ENCODE results near the gene NHLRC2.

Gene NHLRC2

DNA sequence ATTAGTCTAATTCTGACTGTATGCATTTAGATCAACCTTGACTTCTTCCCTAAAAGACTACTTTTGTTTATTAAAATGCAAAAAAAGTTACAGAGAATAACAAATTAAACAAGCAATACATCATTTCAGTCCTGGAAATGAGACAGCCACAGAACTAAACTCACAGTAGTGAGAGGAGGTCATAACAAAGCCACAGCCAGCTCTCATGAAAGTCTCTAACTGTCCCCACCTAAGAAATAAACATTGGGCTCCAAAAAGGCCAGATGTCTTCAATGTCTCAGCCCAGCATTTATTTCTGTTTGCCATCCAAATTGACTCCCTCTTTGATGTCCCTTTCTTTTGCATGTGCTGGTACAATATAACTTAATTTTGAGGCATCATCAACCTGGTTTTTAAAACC is 74.4 kb downstream of the NHLRC2 start:
- no peak overlapping the region for H3K4me3 ChIP-seq (ENCODE audit: low read depth, low read length)
- no peak for DNase-seq (ENCODE audit: low read depth, low spot score)
- TF ChIP-seq CTCF (IDR thresholded peaks at IDR 0.05; ENCODE audit: low read depth, low read length): no peak
- in situ Hi-C loops (cut with HindIII; ENCODE audit: low sequenced_read_pairs): no loop called here

DNA sequence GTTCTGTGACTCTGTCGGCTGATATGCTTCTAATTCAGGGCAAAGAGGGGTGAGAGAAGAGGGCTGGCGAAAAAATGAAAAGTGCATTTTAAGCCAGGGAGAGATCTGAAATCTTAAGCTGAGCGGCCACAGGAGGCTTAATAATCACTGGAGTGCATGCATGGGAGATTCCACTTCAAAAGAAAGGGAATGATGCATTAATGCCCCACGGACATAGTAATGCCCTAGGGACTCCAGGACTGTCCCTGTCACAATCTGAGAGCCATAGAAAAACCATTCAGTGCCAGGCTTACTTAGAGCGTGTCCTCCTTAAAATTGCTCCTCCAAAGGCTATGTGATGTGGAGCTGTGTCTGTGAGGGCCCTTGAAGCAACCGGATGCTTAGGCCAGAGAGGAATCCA is 75.1 kb downstream of the NHLRC2 start:
- no peak overlapping the region for H3K4me3 ChIP-seq (ENCODE audit: low read depth, low read length)
- no peak for DNase-seq (ENCODE audit: low read depth, low spot score)
- in situ Hi-C loops (cut with HindIII; ENCODE audit: low sequenced_read_pairs): no loop called here
- TF ChIP-seq CTCF (IDR thresholded peaks at IDR 0.05; ENCODE audit: low read depth, low read length): no peak

DNA sequence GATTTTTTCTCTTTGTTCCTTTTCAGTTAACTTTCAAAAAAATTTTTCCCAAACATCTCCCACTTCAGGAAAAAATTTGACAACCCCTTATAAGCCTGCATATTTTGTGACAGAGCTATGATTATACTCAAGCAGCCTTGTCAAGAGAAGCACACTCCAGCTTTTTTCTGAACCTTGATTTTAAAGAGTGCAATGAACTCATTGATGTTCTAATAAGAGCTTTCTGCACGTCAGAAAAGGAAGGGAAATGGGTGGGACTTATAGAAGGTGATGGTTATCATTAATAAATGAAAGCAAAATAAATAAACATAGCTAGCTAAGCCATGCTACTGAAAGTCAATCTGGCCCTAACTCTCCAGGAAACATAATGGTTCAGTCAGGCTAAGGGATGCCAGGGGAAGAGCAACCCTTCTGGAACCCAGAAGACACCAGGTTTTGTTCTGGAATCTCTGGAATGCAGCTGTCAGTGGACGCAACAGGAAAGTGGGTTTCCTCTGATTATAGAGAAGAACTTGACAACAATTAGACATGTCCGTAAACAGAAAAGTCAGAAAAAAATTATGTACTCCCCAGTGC is 76.1 kb downstream of the NHLRC2 start:
- in situ Hi-C loops (cut with HindIII; ENCODE audit: low sequenced_read_pairs): no loop called here

DNA sequence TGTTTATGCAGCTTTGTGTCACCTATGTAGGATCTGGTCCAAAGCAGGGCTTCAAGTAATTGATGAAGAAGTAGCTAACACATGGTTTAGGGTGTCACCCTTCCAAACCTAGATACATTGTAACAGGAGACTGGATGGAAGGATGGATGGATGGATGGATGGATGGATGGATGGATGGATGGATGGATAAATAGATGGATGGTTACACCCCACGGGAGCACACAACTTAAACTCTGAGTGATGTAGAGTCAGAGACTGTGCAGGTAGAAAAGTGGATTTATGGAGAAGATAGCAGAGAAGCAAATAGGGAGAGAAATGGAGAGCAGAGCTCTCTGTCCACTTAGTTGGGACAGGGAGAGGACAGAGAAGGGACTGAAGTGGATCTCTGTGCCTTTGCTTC is 78.4 kb downstream of the NHLRC2 start:
- DNase-seq (ENCODE audit: low read depth, low spot score): no peak
- H3K4me3 ChIP-seq (ENCODE audit: low read depth, low read length): no peak overlapping the region
- TF ChIP-seq CTCF (IDR thresholded peaks at IDR 0.05; ENCODE audit: low read depth, low read length): no peak
- in situ Hi-C loops (cut with HindIII; ENCODE audit: low sequenced_read_pairs): no loop called here

More for the DNA sequence above, 76.1 kb downstream of the NHLRC2 start:
- no peak for DNase-seq (ENCODE audit: low read depth, low spot score)
- H3K4me3 ChIP-seq (ENCODE audit: low read depth, low read length): no peak overlapping the region
- TF ChIP-seq CTCF (IDR thresholded peaks at IDR 0.05; ENCODE audit: low read depth, low read length): no peak

- DNase-seq (ENCODE audit: low read depth, low spot score): no peak
- no peak overlapping the region for H3K4me3 ChIP-seq (ENCODE audit: low read depth, low read length)
- no peak for TF ChIP-seq CTCF (IDR thresholded peaks at IDR 0.05; ENCODE audit: low read depth, low read length)
- in situ Hi-C loops (cut with HindIII; ENCODE audit: low sequenced_read_pairs): no loop called here
Measured at GRCh38 chr10:113933894-113934532, 79.6 kb downstream of the NHLRC2 start.

DNA sequence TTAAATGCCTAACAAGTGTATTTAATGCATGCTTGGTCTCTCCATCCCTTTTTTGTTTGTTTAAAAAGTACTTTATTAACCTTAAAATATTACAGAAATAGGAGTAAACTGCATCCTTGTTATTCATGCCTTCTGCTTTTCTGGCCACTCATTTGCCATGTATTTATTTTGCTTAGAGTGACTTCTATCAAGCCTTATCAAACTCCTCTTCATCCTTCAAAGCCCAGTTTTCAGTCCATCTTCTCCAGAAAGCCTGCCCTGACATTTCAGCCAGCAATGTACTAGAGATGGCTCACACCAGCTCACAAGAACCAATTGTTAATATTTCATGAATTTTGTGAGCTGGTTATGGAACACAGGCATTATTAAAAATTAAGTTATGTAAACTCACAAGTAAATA is 82.8 kb downstream of the NHLRC2 start:
- DNase-seq (ENCODE audit: low read depth, low spot score): no peak
- no peak overlapping the region for H3K4me3 ChIP-seq (ENCODE audit: low read depth, low read length)
- TF ChIP-seq CTCF (IDR thresholded peaks at IDR 0.05; ENCODE audit: low read depth, low read length): no peak
- in situ Hi-C loops (cut with HindIII; ENCODE audit: low sequenced_read_pairs): no loop called here
